Hepatocyte (in vitro differentiated cells): Measurements from ENCODE around the gene AOPEP. TPM values are rescaled to one million over a fixed set of nuclear protein-coding genes. Genes with fewer than 3 reads are reported as not detected.

Source experiments
- DNase-seq: peaks from one replicate; pipeline ENCODE4 v3.0.0-alpha.2; 2016; ENCODE audit warnings: low spot score
- H2AFZ ChIP-seq: fragments of 200-600 bp; sonication (generic); 2 replicates; pipeline ENCODE4 v1.6.0; 2016; ENCODE audit warnings: antibody characterized with exemption, mild to moderate bottlenecking
- H3K27ac ChIP-seq: fragments of 200-600 bp; sonication (generic); 2 replicates; pipeline ENCODE4 v1.5.1; 2016; ENCODE audit warnings: mild to moderate bottlenecking
- H3K27me3 ChIP-seq: fragments of 200-600 bp; sonication (generic); 2 replicates; pipeline ENCODE4 v1.6.1; 2016
- H3K36me3 ChIP-seq: fragments of 200-600 bp; sonication (generic); replicated peaks from 2 replicates; pipeline ENCODE4 v1.5.1; 2016; ENCODE audit warnings: low read depth; ENCODE audit not compliant: insufficient read depth
- H3K4me1 ChIP-seq: fragments of 200-600 bp; sonication (generic); 2 replicates; pipeline ENCODE4 v1.5.1; 2016; ENCODE audit warnings: mild to moderate bottlenecking, moderate library complexity; ENCODE audit not compliant: insufficient read depth
- H3K4me2 ChIP-seq: fragments of 200-600 bp; sonication (generic); 2 replicates; pipeline ENCODE4 v1.6.0; 2016
- H3K4me3 ChIP-seq: fragments of 200-600 bp; sonication (generic); 2 replicates; pipeline ENCODE4 v1.5.1; 2016; ENCODE audit warnings: mild to moderate bottlenecking
- H3K79me2 ChIP-seq: fragments of 200-600 bp; sonication (generic); 2 replicates; pipeline ENCODE4 v1.6.0; 2017; ENCODE audit warnings: mild to moderate bottlenecking
- H3K9me2 ChIP-seq: fragments of 200-600 bp; sonication (generic); replicated peaks from 2 replicates; pipeline ENCODE4 v1.6.0; 2017; ENCODE audit warnings: mild to moderate bottlenecking; ENCODE audit not compliant: insufficient read depth
- H3K9me3 ChIP-seq: fragments of 200-600 bp; sonication (generic); 2 replicates; pipeline ENCODE4 v1.5.1; 2016; ENCODE audit warnings: low read depth, mild to moderate bottlenecking
- H4K20me1 ChIP-seq: fragments of 200-600 bp; sonication (generic); 2 replicates; pipeline ENCODE4 v1.6.0; 2016; ENCODE audit warnings: mild to moderate bottlenecking; ENCODE audit not compliant: insufficient read depth, poor library complexity, severe bottlenecking
- EZH2 ChIP-seq: fragments of 200-600 bp; sonication (generic); IDR thresholded peaks from 2 replicates; pipeline ENCODE4 v1.6.1; 2016; ENCODE audit warnings: antibody characterized with exemption, mild to moderate bottlenecking, borderline replicate concordance
- EZH2phosphoT487 ChIP-seq: fragments of 200-600 bp; sonication (generic); IDR thresholded peaks from one replicate; pipeline ENCODE4 v1.6.1; 2018; ENCODE audit warnings: antibody characterized with exemption, mild to moderate bottlenecking, low read depth, moderate library complexity; ENCODE audit not compliant: unreplicated experiment, severe bottlenecking
- WGBS: methylation state at CpG from one replicate; pipeline ENCODE4 v1.1.6; 2016; ENCODE audit warnings: low lambda C conversion rate; ENCODE audit errors: missing lambda C conversion rate; 5-methylcytosine and 5-hydroxymethylcytosine counted together
- polyA plus RNA-seq: library from polyadenylated mRNA; unstranded; fragments of >200 nt; fragmentation: Nextera tagmentation; extraction: Ambion mirVana; gene quantifications from 2 replicates; pipeline ENCODE4 v1.2.1, GENCODE V29; 2016
- total RNA-seq: library from RNA; depleted of rRNA; stranded (reverse); fragments of >200 nt; gene quantifications from 2 replicates; pipeline ENCODE4 v1.2.3, GENCODE V29; 2014
- TF ChIP-seq, protein P1 (sequence below): fragments of 200-600 bp; sonication (generic); IDR thresholded peaks from 2 replicates; pipeline ENCODE4 v1.5.1; 2016; ENCODE audit warnings: antibody characterized with exemption, mild to moderate bottlenecking; ENCODE audit not compliant: poor library complexity

AOPEP gene
- total and polyA plus RNA-seq, 2 experiments from 2014 or later: 82.8 to 101 TPM

DNA sequence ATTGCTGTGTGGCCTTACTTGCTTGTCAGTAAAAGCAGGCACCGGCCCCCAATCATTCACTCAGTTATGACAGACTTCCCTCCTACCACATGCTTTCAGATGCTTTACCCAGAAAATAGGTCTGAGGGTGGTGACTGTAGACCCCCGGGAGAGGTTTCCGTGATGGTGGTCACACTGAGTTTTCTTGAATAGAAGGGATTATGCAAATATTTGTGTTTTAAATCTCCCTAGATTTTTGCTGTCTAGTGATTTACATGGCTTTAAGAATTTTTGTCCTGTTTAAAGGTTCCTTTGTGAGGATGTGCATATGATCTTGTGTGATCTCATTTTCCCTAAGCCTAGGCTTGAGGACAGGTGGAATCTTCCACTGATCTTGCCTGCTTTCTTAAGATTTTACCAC, 309.3 kb downstream of the AOPEP start:
- H3K4me1 ChIP-seq: peaks cover 61% of the 10 kb centered on the region

DNA sequence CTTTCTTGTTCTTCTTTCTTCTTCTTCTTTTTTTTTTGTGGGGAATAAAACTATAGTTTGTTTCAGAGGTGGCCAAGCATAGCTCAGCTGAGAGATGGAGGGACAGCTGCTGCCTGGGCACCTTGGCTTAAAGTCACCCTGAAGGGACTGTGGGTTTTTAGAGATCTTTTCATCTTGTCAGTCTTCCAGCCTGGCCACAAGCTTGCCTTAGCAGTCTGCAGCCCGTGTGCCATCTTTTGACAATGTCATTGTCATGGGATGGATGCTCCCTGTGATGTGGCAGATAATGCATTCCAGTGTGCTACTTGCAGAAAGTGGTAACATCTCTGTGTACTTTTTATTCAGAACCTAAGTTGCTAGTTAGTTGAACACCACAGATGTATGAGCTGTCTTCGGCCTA, 310.2 kb downstream of the AOPEP start:
- Histone ChIP-seq H3K27me3 (no peaks in the 10 kb centered on the region), H3K4me1 (peaks cover 59% of the 10 kb centered on the region), H3K27ac (no peak overlapping the region), H2AFZ (no peak overlapping the region), H3K9me3 (no peaks in the 10 kb centered on the region), H3K79me2 (peaks cover 99% of the 10 kb centered on the region), H4K20me1 (peaks cover 33% of the 10 kb centered on the region), H3K4me3 (no peak overlapping the region), H3K4me2 (no peak overlapping the region), H3K36me3 (no peaks in the 10 kb centered on the region), H3K9me2 (no peaks in the 10 kb centered on the region)
- WGBS: 93% methylated on average over 2 of the region's 2 CpGs
- no peak for DNase-seq
- TF ChIP-seq EZH2 (no peak), EZH2phosphoT487 (no peak)
- TF ChIP-seq, protein P1, sequence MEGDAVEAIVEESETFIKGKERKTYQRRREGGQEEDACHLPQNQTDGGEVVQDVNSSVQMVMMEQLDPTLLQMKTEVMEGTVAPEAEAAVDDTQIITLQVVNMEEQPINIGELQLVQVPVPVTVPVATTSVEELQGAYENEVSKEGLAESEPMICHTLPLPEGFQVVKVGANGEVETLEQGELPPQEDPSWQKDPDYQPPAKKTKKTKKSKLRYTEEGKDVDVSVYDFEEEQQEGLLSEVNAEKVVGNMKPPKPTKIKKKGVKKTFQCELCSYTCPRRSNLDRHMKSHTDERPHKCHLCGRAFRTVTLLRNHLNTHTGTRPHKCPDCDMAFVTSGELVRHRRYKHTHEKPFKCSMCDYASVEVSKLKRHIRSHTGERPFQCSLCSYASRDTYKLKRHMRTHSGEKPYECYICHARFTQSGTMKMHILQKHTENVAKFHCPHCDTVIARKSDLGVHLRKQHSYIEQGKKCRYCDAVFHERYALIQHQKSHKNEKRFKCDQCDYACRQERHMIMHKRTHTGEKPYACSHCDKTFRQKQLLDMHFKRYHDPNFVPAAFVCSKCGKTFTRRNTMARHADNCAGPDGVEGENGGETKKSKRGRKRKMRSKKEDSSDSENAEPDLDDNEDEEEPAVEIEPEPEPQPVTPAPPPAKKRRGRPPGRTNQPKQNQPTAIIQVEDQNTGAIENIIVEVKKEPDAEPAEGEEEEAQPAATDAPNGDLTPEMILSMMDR: no peak

More for the DNA sequence above, 309.3 kb downstream of the AOPEP start:
- TF ChIP-seq, protein P1: no peak
- TF ChIP-seq EZH2phosphoT487 (no peak), EZH2 (no peak)
- no peaks in the 10 kb centered on the region for H3K27me3 ChIP-seq
- no peaks in the 10 kb centered on the region for H3K9me3 ChIP-seq
- WGBS: 56% methylated on average over 3 of the region's 3 CpGs
- peak overlapping the region; percentile 17 for H3K27ac ChIP-seq
- H2AFZ ChIP-seq: no peak overlapping the region
- H3K36me3 ChIP-seq: no peaks in the 10 kb centered on the region
- no peak overlapping the region for H3K4me3 ChIP-seq
- H3K4me2 ChIP-seq: no peak overlapping the region
- H3K79me2 ChIP-seq: peaks cover 99% of the 10 kb centered on the region
- H4K20me1 ChIP-seq: peaks cover 39% of the 10 kb centered on the region
- no peak for DNase-seq
- H3K9me2 ChIP-seq: no peaks in the 10 kb centered on the region

DNA sequence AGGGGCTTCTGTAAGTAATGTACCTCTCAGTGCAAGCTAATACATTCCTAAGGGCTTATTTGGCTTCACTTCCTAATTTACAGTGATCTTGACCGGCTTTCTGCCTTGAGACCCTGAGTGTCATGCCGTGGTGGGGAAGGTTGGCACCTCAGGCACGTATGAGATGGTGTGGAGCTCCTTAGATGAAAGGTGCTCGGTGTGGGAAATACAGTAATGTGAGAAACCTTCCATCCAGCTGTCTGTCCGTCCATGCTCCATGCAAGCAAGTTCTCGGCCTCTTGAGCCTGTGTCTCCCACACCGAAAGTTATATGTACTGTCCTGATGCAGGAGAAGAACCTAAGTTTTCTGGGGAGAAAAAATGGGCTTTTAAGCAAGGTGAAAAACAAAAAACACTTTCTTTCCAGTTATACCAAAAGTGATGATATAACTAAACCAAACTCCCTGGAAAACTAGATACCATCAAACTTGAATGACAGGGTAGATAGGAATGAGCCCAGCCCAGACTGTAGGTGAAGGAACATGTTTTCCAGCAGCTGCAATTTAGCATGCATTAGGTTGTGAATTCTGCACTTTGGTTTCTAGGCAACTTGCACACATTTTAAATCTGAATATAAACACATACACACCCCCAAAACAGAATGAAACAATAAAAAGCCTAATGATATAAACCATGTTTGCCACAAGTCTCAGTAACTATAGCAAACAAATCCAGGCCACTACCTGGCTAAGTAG, 311.5 kb downstream of the AOPEP start:
- no peak overlapping the region for H2AFZ ChIP-seq
- H3K79me2 ChIP-seq: peaks cover 97% of the 10 kb centered on the region
- no peaks in the 10 kb centered on the region for H3K9me2 ChIP-seq
- H3K4me3 ChIP-seq: no peak overlapping the region
- TF ChIP-seq EZH2: no peak
- TF ChIP-seq, protein P1: no peak
- TF ChIP-seq EZH2phosphoT487: no peak
- WGBS: 86% methylated on average over 7 of the region's 7 CpGs
- H3K27ac ChIP-seq: peak overlapping the region; percentile 52
- peaks cover 48% of the 10 kb centered on the region for H3K4me1 ChIP-seq
- no peaks in the 10 kb centered on the region for H3K9me3 ChIP-seq
- H3K4me2 ChIP-seq: peak overlapping the region; percentile 10
- no peaks in the 10 kb centered on the region for H3K27me3 ChIP-seq
- peaks cover 22% of the 10 kb centered on the region for H4K20me1 ChIP-seq
- no peak for DNase-seq
- no peaks in the 10 kb centered on the region for H3K36me3 ChIP-seq
